OCI-LY3 (cell line): Measurements from ENCODE around the gene TRABD2B.

Experiments
- EZH2phosphoT487 ChIP-seq: fragments of 200-600 bp; shearing (Covaris generic); IDR thresholded peaks from 2 replicates; pipeline ENCODE4 v1.6.1; 2018; ENCODE audit warnings: antibody characterized with exemption, mixed run types, low read depth
- TF ChIP-seq, protein P1 (sequence below): fragments of 200-600, 300-600 bp; sonication (generic); IDR thresholded peaks from 2 replicates; pipeline ENCODE4 v1.5.1; 2014; ENCODE audit warnings: antibody characterized with exemption, low read length, low read depth

DNA sequence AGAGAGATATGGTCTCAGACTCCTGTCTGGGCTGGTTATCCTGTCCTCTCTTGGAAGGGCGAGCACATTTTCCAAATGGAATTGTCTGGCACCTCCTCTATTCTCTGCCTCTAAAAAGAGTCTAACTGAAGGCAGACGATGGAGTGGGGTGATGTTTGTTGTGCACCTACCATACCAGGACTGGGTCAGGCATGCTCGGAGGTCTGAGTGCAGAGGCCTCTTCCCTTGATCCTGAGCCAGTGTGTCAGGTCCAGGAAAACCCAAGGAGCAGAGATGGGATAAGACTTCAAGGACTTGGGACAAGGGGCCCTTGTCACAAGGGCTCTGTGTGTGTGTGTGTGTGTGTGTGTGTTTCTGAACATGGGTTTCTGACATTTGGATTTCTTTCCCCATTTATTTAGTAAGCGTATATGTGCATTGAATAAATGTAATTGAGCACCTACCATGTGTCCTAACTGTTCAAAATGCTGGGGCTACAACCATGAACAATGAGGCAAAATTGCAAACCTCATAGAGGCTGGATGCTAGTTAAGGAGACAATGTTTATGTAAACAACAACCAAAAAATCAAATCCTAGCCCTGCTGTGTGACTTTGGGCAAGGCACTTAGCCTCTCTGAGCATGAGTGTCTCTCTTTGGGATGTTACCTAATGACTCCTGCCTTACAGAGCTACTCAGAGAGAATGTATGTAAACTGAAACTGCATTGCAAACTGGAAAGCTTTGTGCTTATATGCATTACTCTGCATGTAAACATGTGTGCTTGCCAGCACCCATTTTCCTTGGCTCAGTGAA, 283.0 kb downstream of the TRABD2B start:
- TF ChIP-seq, protein P1, sequence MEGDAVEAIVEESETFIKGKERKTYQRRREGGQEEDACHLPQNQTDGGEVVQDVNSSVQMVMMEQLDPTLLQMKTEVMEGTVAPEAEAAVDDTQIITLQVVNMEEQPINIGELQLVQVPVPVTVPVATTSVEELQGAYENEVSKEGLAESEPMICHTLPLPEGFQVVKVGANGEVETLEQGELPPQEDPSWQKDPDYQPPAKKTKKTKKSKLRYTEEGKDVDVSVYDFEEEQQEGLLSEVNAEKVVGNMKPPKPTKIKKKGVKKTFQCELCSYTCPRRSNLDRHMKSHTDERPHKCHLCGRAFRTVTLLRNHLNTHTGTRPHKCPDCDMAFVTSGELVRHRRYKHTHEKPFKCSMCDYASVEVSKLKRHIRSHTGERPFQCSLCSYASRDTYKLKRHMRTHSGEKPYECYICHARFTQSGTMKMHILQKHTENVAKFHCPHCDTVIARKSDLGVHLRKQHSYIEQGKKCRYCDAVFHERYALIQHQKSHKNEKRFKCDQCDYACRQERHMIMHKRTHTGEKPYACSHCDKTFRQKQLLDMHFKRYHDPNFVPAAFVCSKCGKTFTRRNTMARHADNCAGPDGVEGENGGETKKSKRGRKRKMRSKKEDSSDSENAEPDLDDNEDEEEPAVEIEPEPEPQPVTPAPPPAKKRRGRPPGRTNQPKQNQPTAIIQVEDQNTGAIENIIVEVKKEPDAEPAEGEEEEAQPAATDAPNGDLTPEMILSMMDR, result no peak
- TF ChIP-seq EZH2phosphoT487, result no peak
